SK-N-SH treated with all-trans-retinoic acid at 6 μM for 48 hours (cell line): ENCODE results near the gene SRP72.
A peak's percentile ranks its signal among the peaks of the same experiment; 100 is the strongest.

Experiments used
- ATAC-seq: fragments of 200-7000 bp; cut with Tn5 transposase; 3 replicates; pipeline ENCODE4 v1.9.1; 2020; ENCODE audit warnings: mild to moderate bottlenecking, moderate library complexity
- ARNTL ChIP-seq: fragments of 450-650 bp; formaldehyde crosslinking; IDR thresholded peaks from 2 replicates; pipeline ENCODE4 v1.5.0; 2020; ENCODE audit warnings: low read depth, mild to moderate bottlenecking, moderate library complexity, borderline replicate concordance
- BACH2 ChIP-seq: fragments of 250-450 bp; sonication (Bioruptor Pico); IDR thresholded peaks from 2 replicates; pipeline ENCODE4 v1.9.0; 2021; ENCODE audit warnings: mild to moderate bottlenecking, borderline replicate concordance
- CSDC2 ChIP-seq: fragments of 250-450 bp; sonication (Bioruptor Pico); IDR thresholded peaks from 2 replicates; pipeline ENCODE4 v1.5.0; 2020; ENCODE audit warnings: mild to moderate bottlenecking, moderate library complexity
- ESRRG ChIP-seq: fragments of 250-450 bp; sonication (Bioruptor Pico); IDR thresholded peaks from 2 replicates; pipeline ENCODE4 v1.6.1; 2021; ENCODE audit warnings: mild to moderate bottlenecking
- GLIS3 ChIP-seq: fragments of 250-450 bp; sonication (Bioruptor Pico); IDR thresholded peaks from 2 replicates; pipeline ENCODE4 v1.5.0; 2020; ENCODE audit warnings: mild to moderate bottlenecking, moderate library complexity
- ISL1 ChIP-seq: fragments of 250-450 bp; sonication (Bioruptor Pico); IDR thresholded peaks from 2 replicates; pipeline ENCODE4 v2.1.2; 2022; ENCODE audit warnings: mild to moderate bottlenecking, moderate library complexity
- OSR1 ChIP-seq: fragments of 250-450 bp; sonication (Bioruptor Pico); IDR thresholded peaks from 2 replicates; pipeline ENCODE4 v1.8.0; 2022; ENCODE audit warnings: moderate library complexity, mild to moderate bottlenecking, inconsistent platforms
- PPARA ChIP-seq: fragments of 250-450 bp; sonication (Bioruptor Pico); IDR thresholded peaks from 2 replicates; pipeline ENCODE4 v1.5.0; 2020; ENCODE audit warnings: mild to moderate bottlenecking, borderline replicate concordance
- RARB ChIP-seq: fragments of 250-450 bp; sonication (Bioruptor Pico); IDR thresholded peaks from 2 replicates; pipeline ENCODE4 v1.8.0; 2021; ENCODE audit warnings: mild to moderate bottlenecking, moderate library complexity
- SNAI2 ChIP-seq: fragments of 250-450 bp; sonication (Bioruptor Pico); IDR thresholded peaks from 2 replicates; pipeline ENCODE4 v1.5.0; 2020; ENCODE audit warnings: mild to moderate bottlenecking, moderate library complexity
- TCF4 ChIP-seq: fragments of 250-450 bp; sonication (Bioruptor Pico); IDR thresholded peaks from 2 replicates; pipeline ENCODE4 v1.8.0; 2021; ENCODE audit warnings: mild to moderate bottlenecking, moderate library complexity, borderline replicate concordance
- TOX ChIP-seq: fragments of 250-450 bp; sonication (Bioruptor Pico); IDR thresholded peaks from 2 replicates; pipeline ENCODE4 v1.8.0; 2021; ENCODE audit warnings: mild to moderate bottlenecking, moderate library complexity, borderline replicate concordance
- ZC3H10 ChIP-seq: fragments of 250-450 bp; sonication (Bioruptor Pico); IDR thresholded peaks from 2 replicates; pipeline ENCODE4 v1.5.1; 2021; ENCODE audit warnings: mild to moderate bottlenecking, moderate library complexity
- ZFP3 ChIP-seq: fragments of 250-450 bp; sonication (Bioruptor Pico); IDR thresholded peaks from 2 replicates; pipeline ENCODE4 v1.5.0; 2020; ENCODE audit warnings: mild to moderate bottlenecking, moderate library complexity
- ZNF565 ChIP-seq: fragments of 450-650 bp; formaldehyde crosslinking; conservative IDR thresholded peaks from 2 replicates; pipeline ENCODE4 v1.5.0; 2020; ENCODE audit warnings: low read depth, mild to moderate bottlenecking, moderate library complexity
- ZNF70 ChIP-seq: fragments of 450-650 bp; formaldehyde crosslinking; IDR thresholded peaks from 2 replicates; pipeline ENCODE4 v1.5.0; 2020; ENCODE audit warnings: mild to moderate bottlenecking, moderate library complexity
- ZNF8 ChIP-seq: fragments of 450-650 bp; formaldehyde crosslinking; IDR thresholded peaks from 2 replicates; pipeline ENCODE4 v1.5.0; 2020; ENCODE audit warnings: mild to moderate bottlenecking, moderate library complexity
- TF ChIP-seq, protein P1 (sequence below): fragments of 250-450 bp; sonication (Bioruptor Pico); IDR thresholded peaks from 2 replicates; pipeline ENCODE4 v1.5.1; 2021; ENCODE audit warnings: mild to moderate bottlenecking, moderate library complexity
- TF ChIP-seq, protein P2 (sequence below): fragments of 250-450 bp; sonication (Bioruptor Pico); IDR thresholded peaks from 2 replicates; pipeline ENCODE4 v1.5.0; 2020; ENCODE audit warnings: mild to moderate bottlenecking, moderate library complexity
- TF ChIP-seq, protein P3 (sequence below): fragments of 250-450 bp; sonication (Bioruptor Pico); IDR thresholded peaks from 2 replicates; pipeline ENCODE4 v1.8.0; 2021; ENCODE audit warnings: low read depth, mild to moderate bottlenecking, moderate library complexity, borderline replicate concordance
- TF ChIP-seq, protein P4 (sequence below): fragments of 250-450 bp; sonication (Bioruptor Pico); IDR thresholded peaks from 2 replicates; pipeline ENCODE4 v1.8.0; 2020; ENCODE audit warnings: mild to moderate bottlenecking, moderate library complexity, borderline replicate concordance
- TF ChIP-seq, protein P5 (sequence below): fragments of 250-450 bp; sonication (Bioruptor Pico); IDR thresholded peaks from 2 replicates; pipeline ENCODE4 v1.5.1; 2020; ENCODE audit warnings: low read depth, mild to moderate bottlenecking, moderate library complexity

SRP72 gene

DNA sequence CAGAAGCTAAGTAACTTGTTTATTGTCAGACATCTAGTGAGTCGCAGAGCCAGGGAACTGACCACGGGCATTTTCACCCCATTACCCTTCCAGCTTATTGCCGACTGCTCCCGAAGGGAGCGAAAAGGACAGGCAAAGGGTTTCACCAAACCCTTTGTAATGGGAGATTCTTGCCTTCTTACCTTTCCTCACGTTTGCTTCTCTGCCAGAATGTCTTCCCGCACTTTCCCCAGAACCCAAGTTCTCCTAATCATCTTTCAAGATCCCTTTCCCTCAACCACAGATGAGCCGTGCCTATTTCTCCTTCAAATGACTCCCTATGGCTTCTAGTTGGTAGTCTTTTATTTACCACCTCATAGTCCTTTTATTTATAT, 520 bp upstream of the SRP72 start (continued):
- TF ChIP-seq, protein P1, sequence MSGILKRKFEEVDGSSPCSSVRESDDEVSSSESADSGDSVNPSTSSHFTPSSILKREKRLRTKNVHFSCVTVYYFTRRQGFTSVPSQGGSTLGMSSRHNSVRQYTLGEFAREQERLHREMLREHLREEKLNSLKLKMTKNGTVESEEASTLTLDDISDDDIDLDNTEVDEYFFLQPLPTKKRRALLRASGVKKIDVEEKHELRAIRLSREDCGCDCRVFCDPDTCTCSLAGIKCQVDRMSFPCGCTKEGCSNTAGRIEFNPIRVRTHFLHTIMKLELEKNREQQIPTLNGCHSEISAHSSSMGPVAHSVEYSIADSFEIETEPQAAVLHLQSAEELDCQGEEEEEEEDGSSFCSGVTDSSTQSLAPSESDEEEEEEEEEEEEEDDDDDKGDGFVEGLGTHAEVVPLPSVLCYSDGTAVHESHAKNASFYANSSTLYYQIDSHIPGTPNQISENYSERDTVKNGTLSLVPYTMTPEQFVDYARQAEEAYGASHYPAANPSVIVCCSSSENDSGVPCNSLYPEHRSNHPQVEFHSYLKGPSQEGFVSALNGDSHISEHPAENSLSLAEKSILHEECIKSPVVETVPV = no peak
- TF ChIP-seq ZNF70 (CRISPR knock-in tag) (no peak), ESRRG (no peak), ZC3H10 (CRISPR knock-in tag) (no peak), OSR1 (CRISPR knock-in tag) (no peak), TOX (CRISPR knock-in tag) (no peak), GLIS3 (no peak)
- TF ChIP-seq, protein P2, sequence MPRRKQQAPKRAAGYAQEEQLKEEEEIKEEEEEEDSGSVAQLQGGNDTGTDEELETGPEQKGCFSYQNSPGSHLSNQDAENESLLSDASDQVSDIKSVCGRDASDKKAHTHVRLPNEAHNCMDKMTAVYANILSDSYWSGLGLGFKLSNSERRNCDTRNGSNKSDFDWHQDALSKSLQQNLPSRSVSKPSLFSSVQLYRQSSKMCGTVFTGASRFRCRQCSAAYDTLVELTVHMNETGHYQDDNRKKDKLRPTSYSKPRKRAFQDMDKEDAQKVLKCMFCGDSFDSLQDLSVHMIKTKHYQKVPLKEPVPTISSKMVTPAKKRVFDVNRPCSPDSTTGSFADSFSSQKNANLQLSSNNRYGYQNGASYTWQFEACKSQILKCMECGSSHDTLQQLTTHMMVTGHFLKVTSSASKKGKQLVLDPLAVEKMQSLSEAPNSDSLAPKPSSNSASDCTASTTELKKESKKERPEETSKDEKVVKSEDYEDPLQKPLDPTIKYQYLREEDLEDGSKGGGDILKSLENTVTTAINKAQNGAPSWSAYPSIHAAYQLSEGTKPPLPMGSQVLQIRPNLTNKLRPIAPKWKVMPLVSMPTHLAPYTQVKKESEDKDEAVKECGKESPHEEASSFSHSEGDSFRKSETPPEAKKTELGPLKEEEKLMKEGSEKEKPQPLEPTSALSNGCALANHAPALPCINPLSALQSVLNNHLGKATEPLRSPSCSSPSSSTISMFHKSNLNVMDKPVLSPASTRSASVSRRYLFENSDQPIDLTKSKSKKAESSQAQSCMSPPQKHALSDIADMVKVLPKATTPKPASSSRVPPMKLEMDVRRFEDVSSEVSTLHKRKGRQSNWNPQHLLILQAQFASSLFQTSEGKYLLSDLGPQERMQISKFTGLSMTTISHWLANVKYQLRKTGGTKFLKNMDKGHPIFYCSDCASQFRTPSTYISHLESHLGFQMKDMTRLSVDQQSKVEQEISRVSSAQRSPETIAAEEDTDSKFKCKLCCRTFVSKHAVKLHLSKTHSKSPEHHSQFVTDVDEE = no peak
- TF ChIP-seq, all 23 proteins: peak for 0

DNA sequence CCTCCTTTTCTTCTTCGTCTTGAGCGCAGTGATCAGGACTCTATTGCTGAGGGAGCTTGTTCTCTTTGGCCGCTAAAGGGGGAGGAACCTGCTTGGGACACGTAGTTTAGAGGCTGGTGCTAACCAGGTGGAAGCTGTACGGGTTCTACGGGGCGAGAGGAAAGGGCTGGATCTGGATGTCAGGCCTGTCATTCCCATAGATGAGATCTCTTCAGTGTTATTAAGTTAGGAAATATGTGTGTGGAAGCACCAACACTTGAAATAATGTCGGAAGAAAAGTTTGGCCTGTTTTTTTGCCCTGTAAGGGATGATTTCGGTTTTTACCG, 643 bp downstream of the SRP72 start:
- peak; percentile 56 for ATAC-seq
- TF ChIP-seq ESRRG (no peak), GLIS3 (no peak), TOX (CRISPR knock-in tag) (no peak), ARNTL (no peak), ZNF565 (CRISPR knock-in tag) (no peak), OSR1 (CRISPR knock-in tag) (no peak), ZNF8 (no peak), PPARA (CRISPR knock-in tag) (no peak), CSDC2 (CRISPR knock-in tag) (no peak), BACH2 (CRISPR knock-in tag) (no peak), RARB (no peak), ISL1 (CRISPR knock-in tag) (no peak)
- TF ChIP-seq, protein P1 = no peak
- TF ChIP-seq, protein P3, sequence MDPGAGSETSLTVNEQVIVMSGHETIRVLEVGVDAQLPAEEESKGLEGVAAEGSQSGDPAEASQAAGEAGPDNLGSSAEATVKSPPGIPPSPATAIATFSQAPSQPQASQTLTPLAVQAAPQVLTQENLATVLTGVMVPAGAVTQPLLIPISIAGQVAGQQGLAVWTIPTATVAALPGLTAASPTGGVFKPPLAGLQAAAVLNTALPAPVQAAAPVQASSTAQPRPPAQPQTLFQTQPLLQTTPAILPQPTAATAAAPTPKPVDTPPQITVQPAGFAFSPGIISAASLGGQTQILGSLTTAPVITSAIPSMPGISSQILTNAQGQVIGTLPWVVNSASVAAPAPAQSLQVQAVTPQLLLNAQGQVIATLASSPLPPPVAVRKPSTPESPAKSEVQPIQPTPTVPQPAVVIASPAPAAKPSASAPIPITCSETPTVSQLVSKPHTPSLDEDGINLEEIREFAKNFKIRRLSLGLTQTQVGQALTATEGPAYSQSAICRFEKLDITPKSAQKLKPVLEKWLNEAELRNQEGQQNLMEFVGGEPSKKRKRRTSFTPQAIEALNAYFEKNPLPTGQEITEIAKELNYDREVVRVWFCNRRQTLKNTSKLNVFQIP (CRISPR knock-in tag) = no peak
- TF ChIP-seq, protein P4, sequence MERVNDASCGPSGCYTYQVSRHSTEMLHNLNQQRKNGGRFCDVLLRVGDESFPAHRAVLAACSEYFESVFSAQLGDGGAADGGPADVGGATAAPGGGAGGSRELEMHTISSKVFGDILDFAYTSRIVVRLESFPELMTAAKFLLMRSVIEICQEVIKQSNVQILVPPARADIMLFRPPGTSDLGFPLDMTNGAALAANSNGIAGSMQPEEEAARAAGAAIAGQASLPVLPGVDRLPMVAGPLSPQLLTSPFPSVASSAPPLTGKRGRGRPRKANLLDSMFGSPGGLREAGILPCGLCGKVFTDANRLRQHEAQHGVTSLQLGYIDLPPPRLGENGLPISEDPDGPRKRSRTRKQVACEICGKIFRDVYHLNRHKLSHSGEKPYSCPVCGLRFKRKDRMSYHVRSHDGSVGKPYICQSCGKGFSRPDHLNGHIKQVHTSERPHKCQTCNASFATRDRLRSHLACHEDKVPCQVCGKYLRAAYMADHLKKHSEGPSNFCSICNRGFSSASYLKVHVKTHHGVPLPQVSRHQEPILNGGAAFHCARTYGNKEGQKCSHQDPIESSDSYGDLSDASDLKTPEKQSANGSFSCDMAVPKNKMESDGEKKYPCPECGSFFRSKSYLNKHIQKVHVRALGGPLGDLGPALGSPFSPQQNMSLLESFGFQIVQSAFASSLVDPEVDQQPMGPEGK (CRISPR knock-in tag) = no peak
- TF ChIP-seq, protein P5, sequence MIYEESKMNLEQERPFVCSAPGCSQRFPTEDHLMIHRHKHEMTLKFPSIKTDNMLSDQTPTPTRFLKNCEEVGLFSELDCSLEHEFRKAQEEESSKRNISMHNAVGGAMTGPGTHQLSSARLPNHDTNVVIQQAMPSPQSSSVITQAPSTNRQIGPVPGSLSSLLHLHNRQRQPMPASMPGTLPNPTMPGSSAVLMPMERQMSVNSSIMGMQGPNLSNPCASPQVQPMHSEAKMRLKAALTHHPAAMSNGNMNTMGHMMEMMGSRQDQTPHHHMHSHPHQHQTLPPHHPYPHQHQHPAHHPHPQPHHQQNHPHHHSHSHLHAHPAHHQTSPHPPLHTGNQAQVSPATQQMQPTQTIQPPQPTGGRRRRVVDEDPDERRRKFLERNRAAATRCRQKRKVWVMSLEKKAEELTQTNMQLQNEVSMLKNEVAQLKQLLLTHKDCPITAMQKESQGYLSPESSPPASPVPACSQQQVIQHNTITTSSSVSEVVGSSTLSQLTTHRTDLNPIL (CRISPR knock-in tag) = no peak

DNA sequence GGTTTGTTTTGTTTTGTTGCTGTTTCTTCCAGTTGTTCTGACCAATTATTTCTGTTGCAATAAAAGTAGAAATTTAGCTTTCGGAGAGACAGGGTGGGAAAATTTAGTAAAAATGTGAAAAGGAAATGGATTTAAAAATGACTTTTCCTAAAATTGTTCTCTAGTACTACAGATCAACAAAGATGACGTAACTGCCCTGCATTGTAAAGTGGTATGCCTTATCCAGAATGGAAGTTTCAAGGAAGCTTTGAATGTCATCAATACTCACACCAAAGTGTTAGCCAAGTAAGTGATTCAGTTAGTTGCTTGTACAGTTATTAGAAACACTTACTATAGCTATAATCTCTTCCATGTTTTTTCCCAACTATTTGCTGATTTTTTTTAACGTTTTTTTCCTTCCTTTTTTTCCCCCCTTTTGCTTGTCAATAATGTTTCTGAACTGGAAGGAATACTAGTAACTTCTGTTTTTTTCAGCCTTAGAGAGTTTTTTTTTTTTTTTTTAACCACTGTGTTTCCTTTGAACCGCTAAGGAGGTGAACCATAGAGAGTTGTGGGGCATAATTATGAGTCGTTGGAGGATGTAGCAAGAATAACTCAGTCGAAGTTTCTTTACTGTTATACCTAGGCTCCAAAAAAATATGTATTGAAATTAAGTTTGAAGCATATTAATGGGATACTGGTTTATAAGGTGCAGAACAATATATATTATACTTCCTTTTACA, 2.2 kb downstream of the SRP72 start:
- no peak for ATAC-seq
- no peak for TF ChIP-seq ZNF8
- no peak for TF ChIP-seq BACH2 (CRISPR knock-in tag)
- TF ChIP-seq ZNF565 (CRISPR knock-in tag) = no peak
- TF ChIP-seq, protein P1 = no peak
- TF ChIP-seq PPARA (CRISPR knock-in tag) = no peak
- no peak for TF ChIP-seq GLIS3
- no peak for TF ChIP-seq TOX (CRISPR knock-in tag)
- TF ChIP-seq OSR1 (CRISPR knock-in tag) = no peak
- no peak for TF ChIP-seq ARNTL
- no peak for TF ChIP-seq TCF4 (CRISPR knock-in tag)
- no peak for TF ChIP-seq ZFP3 (CRISPR knock-in tag)
- no peak for TF ChIP-seq SNAI2
- no peak for TF ChIP-seq ISL1 (CRISPR knock-in tag)
- TF ChIP-seq CSDC2 (CRISPR knock-in tag) = no peak
- TF ChIP-seq RARB = no peak
- TF ChIP-seq, protein P4 (CRISPR knock-in tag) = no peak
- no peak for TF ChIP-seq ZNF70 (CRISPR knock-in tag)
